ENCODE results near the gene CARD11. TPM values are rescaled to one million over a fixed set of nuclear protein-coding genes. Genes with fewer than 3 reads are reported as not detected.

The CARD11 gene
- total RNA-seq, 1 donor from 2014 or later = 5.7 TPM

GRCh38 chr7:2880051-2880450 lies 163.6 kb downstream of the CARD11 start:
- no peak overlapping the region for H3K27ac ChIP-seq
- intact Hi-C loops (cut with DNase I) = no loop called here
- no peak for DNase-seq
- TF ChIP-seq CTCF (IDR thresholded peaks at IDR 0.05) = no peak
- H3K27me3 ChIP-seq (ENCODE audit: low read depth) = no peaks in the 10 kb centered on the region
- ATAC-seq = no peak
- no peak overlapping the region for H3K4me3 ChIP-seq
- no peaks in the 10 kb centered on the region for H3K4me1 ChIP-seq
- no peaks in the 10 kb centered on the region for H3K36me3 ChIP-seq
- H3K9me3 ChIP-seq = no peaks in the 10 kb centered on the region

GRCh38 chr7:2879354-2879753 lies 164.3 kb downstream of the CARD11 start:
- no peak overlapping the region for H3K27ac ChIP-seq
- H3K36me3 ChIP-seq = no peaks in the 10 kb centered on the region
- no peaks in the 10 kb centered on the region for H3K9me3 ChIP-seq
- ATAC-seq (no peak), DNase-seq (no peak)
- no peak overlapping the region for H3K4me3 ChIP-seq
- H3K27me3 ChIP-seq (ENCODE audit: low read depth) = no peaks in the 10 kb centered on the region
- intact Hi-C loops (cut with DNase I) = no loop called here
- H3K4me1 ChIP-seq = no peaks in the 10 kb centered on the region
- TF ChIP-seq CTCF (IDR thresholded peaks at IDR 0.05) = no peak

- TF ChIP-seq CTCF (IDR thresholded peaks at IDR 0.05) = no peak
- Histone ChIP-seq H3K27ac (no peak overlapping the region), H3K36me3 (no peaks in the 10 kb centered on the region), H3K9me3 (no peaks in the 10 kb centered on the region), H3K4me3 (no peak overlapping the region), H3K27me3 (ENCODE audit: low read depth) (no peaks in the 10 kb centered on the region), H3K4me1 (no peaks in the 10 kb centered on the region)
- ATAC-seq (no peak), DNase-seq (no peak)
- intact Hi-C loops (cut with DNase I) = no loop called here
Measured at GRCh38 chr7:2878306-2878705, 165.4 kb downstream of the CARD11 start.

GRCh38 chr7:2876031-2876731 lies 167.5 kb downstream of the CARD11 start:
- Histone ChIP-seq H3K36me3 (no peaks in the 10 kb centered on the region), H3K27me3 (ENCODE audit: low read depth) (no peaks in the 10 kb centered on the region), H3K4me1 (no peaks in the 10 kb centered on the region), H3K27ac (no peak overlapping the region), H3K4me3 (no peak overlapping the region), H3K9me3 (no peaks in the 10 kb centered on the region)
- DNase-seq = no peak
- no peak for ATAC-seq
- intact Hi-C loops (cut with DNase I) = no loop called here
- no peak for TF ChIP-seq CTCF (IDR thresholded peaks at IDR 0.05)

- peaks cover 10% of the 10 kb centered on the region for H3K4me1 ChIP-seq
- no peak for TF ChIP-seq CTCF (IDR thresholded peaks at IDR 0.05)
- H3K27me3 ChIP-seq (ENCODE audit: low read depth) = no peaks in the 10 kb centered on the region
- H3K36me3 ChIP-seq = no peaks in the 10 kb centered on the region
- H3K4me3 ChIP-seq = no peak overlapping the region
- H3K9me3 ChIP-seq = no peaks in the 10 kb centered on the region
- DNase-seq (no peak), ATAC-seq (no peak)
- no peak overlapping the region for H3K27ac ChIP-seq
- intact Hi-C loops (cut with DNase I) = no loop called here
Measured at GRCh38 chr7:2873686-2874551, 169.7 kb downstream of the CARD11 start.
